Endothelial cell of umbilical vein (primary cell): ENCODE results near the gene MLH1. TPM values are rescaled to one million over a fixed set of nuclear protein-coding genes. Genes with fewer than 3 reads are reported as not detected.
A peak's percentile ranks its signal among the peaks of the same experiment; 100 is the strongest.

Source experiments
- BruUV-seq: library from RNA; stranded (reverse); fragments of 400-500 nt; replicated peaks from 2 replicates; lab custom pipeline; 2021; lab: Mats Ljungman, UMichigan
- CTCF ChIA-PET: fragments of 300-600, 350-600 bp; sonication (Branson Sonifier 250); formaldehyde crosslinking; loops from one replicate; lab custom pipeline; 2021; ENCODE audit warnings: antibody characterized with exemption, inconsistent platforms; lab: Charles Lee
- POLR2A ChIA-PET: fragments of 300-600, 350-600 bp; sonication (Branson Sonifier 250); formaldehyde crosslinking; loops from one replicate; lab custom pipeline; 2021; ENCODE audit warnings: antibody characterized with exemption, inconsistent platforms; lab: Charles Lee
- DNase-seq: peaks from one replicate; pipeline ENCODE4 v3.0.0-alpha.2; 2011; ENCODE audit warnings: low read depth, low spot score
- FAIRE-seq: peaks from 2 replicates; lab custom pipeline; 2011; peaks lifted over from hg19 to GRCh38; lab: Jason Lieb, UNC
- H2AFZ ChIP-seq: 2 replicates; pipeline ENCODE4 v1.6.0; 2012; ENCODE audit warnings: low read depth, low read length, control low read depth, inconsistent platforms
- H3K27ac ChIP-seq: 2 replicates; pipeline ENCODE4 v1.5.1; 2011; ENCODE audit warnings: low read depth, mild to moderate bottlenecking, control low read depth, low read length, moderate library complexity; ENCODE audit not compliant: insufficient read depth
- H3K27me3 ChIP-seq, 2 experiments: 2 replicates each; pipeline versions ENCODE4 v1.6.0 to v1.6.1; 2011; ENCODE audit warnings: low read length in 2 of 2, mixed read lengths in 1 of 2; ENCODE audit not compliant: control insufficient read depth in 2 of 2, insufficient read depth in 2 of 2
- H3K36me3 ChIP-seq, 2 experiments: 2 replicates in 1 of 2; 3 replicates in 1 of 2; pipeline ENCODE4 v1.5.1; 2011; ENCODE audit warnings: low read length in 2 of 2, mild to moderate bottlenecking in 1 of 2, moderate library complexity in 1 of 2; ENCODE audit not compliant: control insufficient read depth in 2 of 2, insufficient read depth in 2 of 2; ENCODE audit errors: extremely low read depth in 1 of 2
- H3K4me1 ChIP-seq: 3 replicates; pipeline ENCODE4 v1.5.1; 2011; ENCODE audit warnings: mild to moderate bottlenecking, low read length; ENCODE audit not compliant: control insufficient read depth, insufficient read depth; ENCODE audit errors: extremely low read depth
- H3K4me2 ChIP-seq: 2 replicates; pipeline ENCODE4 v1.6.1; 2011; ENCODE audit warnings: low read length, control low read depth, mixed read lengths; ENCODE audit not compliant: insufficient read depth
- H3K4me3 ChIP-seq, 3 experiments: fragments of 200-600 bp in 1 of 3; sonication (generic), shearing (Covaris generic) in 1 of 3; replicated peaks in 1 of 3; 2 replicates each; pipeline ENCODE4 v1.5.1; 2011 to 2016; ENCODE audit warnings: control low read depth in 3 of 3, low read length in 3 of 3, mild to moderate bottlenecking in 2 of 3, inconsistent platforms in 1 of 3, low read depth in 1 of 3, moderate library complexity in 1 of 3; ENCODE audit not compliant: insufficient read depth in 1 of 3
- H3K79me2 ChIP-seq: 2 replicates; pipeline ENCODE4 v1.6.0; 2012; ENCODE audit warnings: low read length, inconsistent platforms; ENCODE audit not compliant: control insufficient read depth, insufficient read depth
- H3K9ac ChIP-seq: replicated peaks from 2 replicates; pipeline ENCODE3; 2011; ENCODE audit warnings: low read length, control low read depth; ENCODE audit not compliant: insufficient read depth; ENCODE audit errors: extremely low read depth
- H3K9me1 ChIP-seq: replicated peaks from 3 replicates; pipeline ENCODE4 v1.6.0; 2011; ENCODE audit warnings: mild to moderate bottlenecking, low read length; ENCODE audit not compliant: control insufficient read depth, insufficient read depth; ENCODE audit errors: extremely low read depth
- H3K9me3 ChIP-seq: replicated peaks from 2 replicates; pipeline ENCODE4 v1.5.1; 2012; ENCODE audit warnings: low read length, inconsistent platforms; ENCODE audit not compliant: control insufficient read depth, insufficient read depth
- H4K20me1 ChIP-seq: replicated peaks from 2 replicates; pipeline ENCODE3; 2011; ENCODE audit warnings: mild to moderate bottlenecking, low read length; ENCODE audit not compliant: control insufficient read depth, insufficient read depth; ENCODE audit errors: extremely low read depth
- FOS ChIP-seq: IDR thresholded peaks from 2 replicates; pipeline ENCODE4 v1.6.1; 2011; ENCODE audit warnings: mild to moderate bottlenecking, low read length, moderate library complexity, borderline replicate concordance; ENCODE audit not compliant: insufficient read depth
- JUN ChIP-seq: IDR thresholded peaks from 2 replicates; pipeline ENCODE4 v1.6.1; 2011; ENCODE audit warnings: borderline replicate concordance, low read depth; ENCODE audit not compliant: insufficient read length, insufficient read depth
- POLR2A ChIP-seq: IDR thresholded peaks from 2 replicates; pipeline ENCODE4 v1.6.1; 2012; ENCODE audit warnings: low read depth, mild to moderate bottlenecking, control low read depth, low read length
- dilution Hi-C: fragments of 300-500 bp; cut with MboI; formaldehyde crosslinking; loops from one replicate; pipeline ENCODE4 v1.15.0; 2019; ENCODE audit warnings: low sequenced_read_pairs; ENCODE audit not compliant: extremely low pct_ligation_motif_present
- intact Hi-C: fragments of 100-400 bp; cut with micrococcal nuclease; formaldehyde crosslinking; loops from one replicate; pipeline ENCODE4 v1.10.0; 2022
- polyA plus RNA-seq, 4 experiments: library from polyadenylated mRNA; depleted of rRNA in 3 of 4; stranded (reverse) in 3 of 4; unstranded in 1 of 4; fragments of >200 nt; gene quantifications; 2 replicates each; pipeline versions ENCODE4 v1.2.1 to v1.2.3, GENCODE V29; 2011 to 2012; ENCODE audit warnings: missing spikeins in 1 of 4
- total RNA-seq: library from RNA; stranded (reverse); gene quantifications from 2 replicates; pipeline ENCODE4 v1.2.3, GENCODE V29; 2021
- TF ChIP-seq, protein P1 (sequence below), 2 donors: IDR thresholded peaks; 1 replicate in 1 of 2; 2 replicates in 1 of 2; pipeline ENCODE4 v1.5.1; 2011; ENCODE audit warnings: low read length in 2 of 2, mild to moderate bottlenecking in 2 of 2, moderate library complexity in 2 of 2, control low read depth in 1 of 2, inconsistent platforms in 1 of 2, low read depth in 1 of 2; ENCODE audit not compliant: insufficient read depth in 1 of 2; ENCODE audit errors: extremely low read depth in 1 of 2

Gene MLH1
- total and polyA plus RNA-seq, 2 donors (not counting 3 experiments of a cell fraction or from before 2014, with no cell fraction given) = 22.2 to 32.9 TPM

DNA sequence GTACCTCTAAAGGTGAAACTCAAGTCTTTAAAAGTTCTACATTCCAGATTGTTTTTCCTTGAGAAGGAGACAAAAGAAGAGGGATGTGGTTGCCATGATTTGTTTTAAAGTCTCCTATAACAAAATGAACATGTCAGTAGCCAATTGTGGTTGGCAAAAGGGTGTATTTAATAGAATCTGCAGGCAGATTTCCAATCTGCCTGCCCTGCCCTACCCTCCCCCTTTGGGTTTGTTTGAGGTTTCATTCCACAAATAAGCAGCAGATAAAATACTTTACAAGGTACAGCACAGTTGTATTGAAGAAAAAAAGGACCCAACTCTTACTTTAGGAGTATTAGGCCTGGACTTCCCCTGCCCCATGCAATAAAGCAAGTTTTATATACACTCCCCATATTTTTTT lies 59.5 kb downstream of the MLH1 start:
- no peak overlapping the region for H3K4me2 ChIP-seq
- H3K9me3 ChIP-seq = no peaks in the 10 kb centered on the region
- FAIRE-seq (no peak), DNase-seq (no peak)
- no peak for TF ChIP-seq FOS
- no peaks in the 10 kb centered on the region for H3K27me3 ChIP-seq
- no peaks in the 10 kb centered on the region for H3K79me2 ChIP-seq
- ChIA-PET CTCF (no interaction called here), POLR2A (no interaction called here)
- no peaks in the 10 kb centered on the region for H4K20me1 ChIP-seq
- no peaks in the 10 kb centered on the region for H3K9me1 ChIP-seq
- peaks cover 11% of the 10 kb centered on the region for H3K4me1 ChIP-seq
- intact Hi-C loops = no loop called here
- no peak overlapping the region for H2AFZ ChIP-seq
- no peak overlapping the region for H3K27ac ChIP-seq
- dilution Hi-C loops = no loop called here
- H3K4me3 ChIP-seq = no peak overlapping the region
- no TSS peak for BruUV-seq
- H3K9ac ChIP-seq = no peak overlapping the region
- peaks cover 9 to 12% of the 10 kb centered on the region in 2 experiments for H3K36me3 ChIP-seq

DNA sequence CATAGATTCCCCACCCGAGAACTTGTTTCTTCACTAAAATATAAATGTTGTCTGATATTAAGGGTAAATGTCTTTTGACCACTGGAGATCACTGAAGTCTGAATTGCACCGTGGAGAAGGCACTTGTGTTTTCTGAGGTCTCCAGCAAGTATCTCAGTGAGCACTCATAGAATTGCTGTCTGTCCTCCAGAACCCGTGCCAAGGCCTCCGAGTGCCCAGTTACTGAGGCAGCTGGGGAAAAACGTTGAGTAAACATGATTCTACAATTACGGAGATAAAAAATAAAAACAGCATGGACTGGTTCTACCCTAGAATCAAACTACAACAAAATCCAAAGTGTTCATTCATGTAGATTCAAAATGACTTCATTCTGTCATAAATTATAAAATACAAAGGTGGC lies 60.0 kb downstream of the MLH1 start:
- no peak overlapping the region for H3K27ac ChIP-seq
- dilution Hi-C loops = no loop called here
- H3K9me1 ChIP-seq = no peaks in the 10 kb centered on the region
- H2AFZ ChIP-seq = no peak overlapping the region
- intact Hi-C loops = no loop called here
- H3K9me3 ChIP-seq = no peaks in the 10 kb centered on the region
- TF ChIP-seq, protein P1, sequence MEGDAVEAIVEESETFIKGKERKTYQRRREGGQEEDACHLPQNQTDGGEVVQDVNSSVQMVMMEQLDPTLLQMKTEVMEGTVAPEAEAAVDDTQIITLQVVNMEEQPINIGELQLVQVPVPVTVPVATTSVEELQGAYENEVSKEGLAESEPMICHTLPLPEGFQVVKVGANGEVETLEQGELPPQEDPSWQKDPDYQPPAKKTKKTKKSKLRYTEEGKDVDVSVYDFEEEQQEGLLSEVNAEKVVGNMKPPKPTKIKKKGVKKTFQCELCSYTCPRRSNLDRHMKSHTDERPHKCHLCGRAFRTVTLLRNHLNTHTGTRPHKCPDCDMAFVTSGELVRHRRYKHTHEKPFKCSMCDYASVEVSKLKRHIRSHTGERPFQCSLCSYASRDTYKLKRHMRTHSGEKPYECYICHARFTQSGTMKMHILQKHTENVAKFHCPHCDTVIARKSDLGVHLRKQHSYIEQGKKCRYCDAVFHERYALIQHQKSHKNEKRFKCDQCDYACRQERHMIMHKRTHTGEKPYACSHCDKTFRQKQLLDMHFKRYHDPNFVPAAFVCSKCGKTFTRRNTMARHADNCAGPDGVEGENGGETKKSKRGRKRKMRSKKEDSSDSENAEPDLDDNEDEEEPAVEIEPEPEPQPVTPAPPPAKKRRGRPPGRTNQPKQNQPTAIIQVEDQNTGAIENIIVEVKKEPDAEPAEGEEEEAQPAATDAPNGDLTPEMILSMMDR (IDR thresholded peaks at IDR 0.05; ENCODE audit: extremely low read depth in 1 of 2, insufficient read depth in 1 of 2, low read depth in 1 of 2, low read length in 2 of 2) = no peak
- TF ChIP-seq POLR2A = no peak
- TF ChIP-seq JUN = no peak
- TF ChIP-seq FOS = no peak
- peaks cover 13% of the 10 kb centered on the region in 2 experiments for H3K36me3 ChIP-seq
- H3K4me2 ChIP-seq = no peak overlapping the region
- no peaks in the 10 kb centered on the region for H4K20me1 ChIP-seq
- no peaks in the 10 kb centered on the region for H3K27me3 ChIP-seq
- POLR2A ChIA-PET = no interaction called here
- FAIRE-seq = no peak
- no peak overlapping the region for H3K4me3 ChIP-seq
- peaks cover 11% of the 10 kb centered on the region for H3K4me1 ChIP-seq
- no peaks in the 10 kb centered on the region for H3K79me2 ChIP-seq
- BruUV-seq = TSS peak; percentile 59
- CTCF ChIA-PET = no interaction called here
- no peak overlapping the region for H3K9ac ChIP-seq
- no peak for DNase-seq
